ENCODE measurements around the gene TTBK1.

The TTBK1 gene

GRCh38 chr6:43273707-43274106 is 30.4 kb downstream of the TTBK1 start:
- DNase-seq (ENCODE audit: low read depth in 2 of 2): no peak

- DNase-seq (ENCODE audit: low read depth in 2 of 2): no peak
Observed at GRCh38 chr6:43274127-43274915, 31.0 kb downstream of the TTBK1 start.

GRCh38 chr6:43274916-43275597 is 31.8 kb downstream of the TTBK1 start:
- no peak for DNase-seq (ENCODE audit: low read depth in 2 of 2)

- no peak for DNase-seq (ENCODE audit: low read depth in 2 of 2)
Observed at GRCh38 chr6:43275801-43276576, 32.7 kb downstream of the TTBK1 start.

- no peak for DNase-seq (ENCODE audit: low read depth in 2 of 2)
Observed at GRCh38 chr6:43276577-43277305, 33.5 kb downstream of the TTBK1 start.

- no peak for DNase-seq (ENCODE audit: low read depth in 2 of 2)
Observed at GRCh38 chr6:43277306-43277642, 34.0 kb downstream of the TTBK1 start.

GRCh38 chr6:43277643-43278523 is 34.6 kb downstream of the TTBK1 start:
- no peak for DNase-seq (ENCODE audit: low read depth in 2 of 2)

- no peak for DNase-seq (ENCODE audit: low read depth in 2 of 2)
Observed at GRCh38 chr6:43278524-43279078, 35.3 kb downstream of the TTBK1 start.

- no peak for DNase-seq (ENCODE audit: low read depth in 2 of 2)
Observed at GRCh38 chr6:43280234-43280633, 37.0 kb downstream of the TTBK1 start.

GRCh38 chr6:43282060-43282459 is 38.8 kb downstream of the TTBK1 start:
- DNase-seq (ENCODE audit: low read depth in 2 of 2): no peak

- DNase-seq (ENCODE audit: low read depth in 2 of 2): no peak
Observed at GRCh38 chr6:43282636-43283513, 39.6 kb downstream of the TTBK1 start.

- DNase-seq (ENCODE audit: low read depth in 2 of 2): no peak
Observed at GRCh38 chr6:43283514-43283901, 40.2 kb downstream of the TTBK1 start.

GRCh38 chr6:43283905-43284304 is 40.6 kb downstream of the TTBK1 start:
- no peak for DNase-seq (ENCODE audit: low read depth in 2 of 2)

GRCh38 chr6:43284991-43285781 is 41.9 kb downstream of the TTBK1 start:
- no peak for DNase-seq (ENCODE audit: low read depth in 2 of 2)

GRCh38 chr6:43285832-43286231 is 42.6 kb downstream of the TTBK1 start:
- DNase-seq (ENCODE audit: low read depth in 2 of 2): no peak

- DNase-seq (ENCODE audit: low read depth in 2 of 2): no peak
Observed at GRCh38 chr6:43286456-43286979, 43.2 kb downstream of the TTBK1 start.

- DNase-seq (ENCODE audit: low read depth in 2 of 2): no peak
Observed at GRCh38 chr6:43286980-43287716, 43.9 kb downstream of the TTBK1 start.

Measured in stimulated activated CD8-positive, alpha-beta memory T cell treated with anti-CD3 and anti-CD28 coated beads, Interleukin-2, amount 100 ng/mL, for 48 hours (primary cell).